ENCODE results near the gene GPR3. TPM values are rescaled to one million over a fixed set of nuclear protein-coding genes. Genes with fewer than 3 reads are reported as not detected.

GPR3 gene
- total RNA-seq, 1 donor from 2014 or later, result 0.86 TPM

- Mint-ChIP-seq H3K4me1 (ENCODE audit: low read depth, unreplicated experiment) (peaks cover 34% of the 10 kb centered on the region), H3K27ac (ENCODE audit: unreplicated experiment) (peak overlapping the region; percentile 98), H3K4me3 (ENCODE audit: unreplicated experiment) (no peak overlapping the region), H3K27me3 (ENCODE audit: low read depth, unreplicated experiment) (no peaks in the 10 kb centered on the region), H3K9me3 (ENCODE audit: unreplicated experiment) (no peaks in the 10 kb centered on the region), H3K36me3 (ENCODE audit: low read depth, unreplicated experiment) (peaks cover 26% of the 10 kb centered on the region)
- Histone ChIP-seq H3K27ac (ENCODE audit: low read depth, low read length) (peak overlapping the region; percentile 74), H3K36me3 (ENCODE audit: insufficient read depth, low read length) (peaks cover 41% of the 10 kb centered on the region), H3K27me3 (ENCODE audit: insufficient read depth, low read length) (no peaks in the 10 kb centered on the region), H3K4me1 (ENCODE audit: insufficient read depth, low read length) (peaks cover 14% of the 10 kb centered on the region), H3K9ac (ENCODE audit: low read length) (peak overlapping the region; percentile 73), H4K20me1 (ENCODE audit: insufficient read depth, low read length) (no peaks in the 10 kb centered on the region), H2AFZ (ENCODE audit: low read depth, low read length) (no peak overlapping the region), H3K4me3 (ENCODE audit: insufficient read depth, low read depth, low read length) (no peak overlapping the region), H3K4me2 (ENCODE audit: low read length) (no peak overlapping the region), H3K9me3 (ENCODE audit: insufficient read depth, low read depth, low read length) (no peaks in the 10 kb centered on the region), H3K79me2 (ENCODE audit: insufficient read depth, low read length) (peaks cover 23% of the 10 kb centered on the region)
- no peak for FAIRE-seq
- no peak for DNase-seq (ENCODE audit: low read depth)
- TF ChIP-seq CTCF (IDR thresholded peaks at IDR 0.05; ENCODE audit: insufficient read depth, low read depth, low read length), result no peak
- TF ChIP-seq EZH2 (IDR thresholded peaks at IDR 0.05; ENCODE audit: insufficient read depth, low read length), result no peak
Observed at GRCh38 chr1:27417713-27418112, 25.3 kb downstream of the GPR3 start.

GRCh38 chr1:27418326-27419185 lies 26.1 kb downstream of the GPR3 start:
- H3K27ac ChIP-seq (ENCODE audit: low read depth, low read length), result peak overlapping the region; percentile 74
- H2AFZ ChIP-seq (ENCODE audit: low read depth, low read length), result peak overlapping the region; percentile 17
- H4K20me1 ChIP-seq (ENCODE audit: insufficient read depth, low read length), result no peaks in the 10 kb centered on the region
- Mint-ChIP-seq H3K4me1 (ENCODE audit: low read depth, unreplicated experiment) (peaks cover 34% of the 10 kb centered on the region), H3K27me3 (ENCODE audit: low read depth, unreplicated experiment) (no peaks in the 10 kb centered on the region), H3K36me3 (ENCODE audit: low read depth, unreplicated experiment) (peaks cover 18% of the 10 kb centered on the region), H3K27ac (ENCODE audit: unreplicated experiment) (peak overlapping the region; percentile 98), H3K4me3 (ENCODE audit: unreplicated experiment) (peak overlapping the region; percentile 71), H3K9me3 (ENCODE audit: unreplicated experiment) (no peaks in the 10 kb centered on the region)
- H3K4me1 ChIP-seq (ENCODE audit: insufficient read depth, low read length), result peaks cover 14% of the 10 kb centered on the region
- peaks cover 32% of the 10 kb centered on the region for H3K36me3 ChIP-seq (ENCODE audit: insufficient read depth, low read length)
- H3K4me2 ChIP-seq (ENCODE audit: low read length), result peak overlapping the region; percentile 62
- TF ChIP-seq EZH2 (IDR thresholded peaks at IDR 0.05; ENCODE audit: insufficient read depth, low read length) (no peak), CTCF (IDR thresholded peaks at IDR 0.05; ENCODE audit: insufficient read depth, low read depth, low read length) (no peak)
- H3K9ac ChIP-seq (ENCODE audit: low read length), result peak overlapping the region; percentile 73
- H3K9me3 ChIP-seq (ENCODE audit: insufficient read depth, low read depth, low read length), result no peaks in the 10 kb centered on the region
- H3K79me2 ChIP-seq (ENCODE audit: insufficient read depth, low read length), result peaks cover 26% of the 10 kb centered on the region
- H3K27me3 ChIP-seq (ENCODE audit: insufficient read depth, low read length), result no peaks in the 10 kb centered on the region
- no peak overlapping the region for H3K4me3 ChIP-seq (ENCODE audit: insufficient read depth, low read depth, low read length)
- DNase-seq (ENCODE audit: low read depth) (peak; percentile 88), FAIRE-seq (no peak)

- DNase-seq (ENCODE audit: low read depth) (no peak), FAIRE-seq (no peak)
- Histone ChIP-seq H3K9ac (ENCODE audit: low read length) (no peak overlapping the region), H3K27me3 (ENCODE audit: insufficient read depth, low read length) (no peaks in the 10 kb centered on the region), H3K79me2 (ENCODE audit: insufficient read depth, low read length) (peaks cover 40% of the 10 kb centered on the region), H3K4me3 (ENCODE audit: insufficient read depth, low read depth, low read length) (no peak overlapping the region), H3K36me3 (ENCODE audit: insufficient read depth, low read length) (peaks cover 3% of the 10 kb centered on the region), H3K27ac (ENCODE audit: low read depth, low read length) (no peak overlapping the region), H3K4me2 (ENCODE audit: low read length) (no peak overlapping the region), H3K4me1 (ENCODE audit: insufficient read depth, low read length) (peaks cover 4% of the 10 kb centered on the region), H4K20me1 (ENCODE audit: insufficient read depth, low read length) (peaks cover 22% of the 10 kb centered on the region), H2AFZ (ENCODE audit: low read depth, low read length) (no peak overlapping the region), H3K9me3 (ENCODE audit: insufficient read depth, low read depth, low read length) (no peaks in the 10 kb centered on the region)
- Mint-ChIP-seq H3K4me3 (ENCODE audit: unreplicated experiment) (no peak overlapping the region), H3K27me3 (ENCODE audit: low read depth, unreplicated experiment) (no peaks in the 10 kb centered on the region), H3K36me3 (ENCODE audit: low read depth, unreplicated experiment) (peaks cover 5% of the 10 kb centered on the region), H3K27ac (ENCODE audit: unreplicated experiment) (no peak overlapping the region), H3K4me1 (ENCODE audit: low read depth, unreplicated experiment) (peaks cover 37% of the 10 kb centered on the region), H3K9me3 (ENCODE audit: unreplicated experiment) (no peaks in the 10 kb centered on the region)
- no peak for TF ChIP-seq EZH2 (IDR thresholded peaks at IDR 0.05; ENCODE audit: insufficient read depth, low read length)
- TF ChIP-seq CTCF (IDR thresholded peaks at IDR 0.05; ENCODE audit: insufficient read depth, low read depth, low read length), result no peak
Observed at GRCh38 chr1:27423709-27424108, 31.3 kb downstream of the GPR3 start.
